Loucy (cell line): Measurements from ENCODE around the gene COMMD1.

ENCODE experiments used
- H2AFZ ChIP-seq: fragments of 200-600 bp; sonication (generic); 2 replicates; pipeline ENCODE4 v1.6.0; 2016; ENCODE audit warnings: antibody characterized with exemption, mild to moderate bottlenecking, low read length, moderate library complexity
- H3F3A ChIP-seq: fragments of 200-600 bp; 2 replicates; pipeline ENCODE4 v1.6.0; 2016; ENCODE audit warnings: antibody characterized with exemption, low read depth, mild to moderate bottlenecking
- H3K27me3 ChIP-seq: fragments of 200-600 bp; sonication (generic); 2 replicates; pipeline ENCODE4 v1.6.1; 2014; ENCODE audit warnings: low read length, mild to moderate bottlenecking; ENCODE audit not compliant: insufficient read depth, poor library complexity, severe bottlenecking
- H3K36me3 ChIP-seq: fragments of 200-600 bp; sonication (generic); 2 replicates; pipeline ENCODE4 v1.6.1; 2016; ENCODE audit warnings: low read length; ENCODE audit not compliant: insufficient read depth
- H3K4me1 ChIP-seq: fragments of 200-600 bp; sonication (generic); 2 replicates; pipeline ENCODE4 v1.5.1; 2014; ENCODE audit warnings: low read length, mild to moderate bottlenecking; ENCODE audit not compliant: insufficient read depth, poor library complexity, severe bottlenecking
- H3K4me2 ChIP-seq: fragments of 200-600 bp; sonication (generic); 2 replicates; pipeline ENCODE4 v1.6.0; 2014; ENCODE audit warnings: antibody characterized with exemption, low read length, low read depth, mild to moderate bottlenecking; ENCODE audit not compliant: poor library complexity, severe bottlenecking
- H3K4me3 ChIP-seq: fragments of 200-600 bp; sonication (generic); 2 replicates; pipeline ENCODE4 v1.5.1; 2014; ENCODE audit warnings: low read length, mild to moderate bottlenecking, mixed read lengths; ENCODE audit not compliant: poor library complexity, severe bottlenecking
- H3K79me2 ChIP-seq: fragments of 200-600 bp; sonication (generic); 2 replicates; pipeline ENCODE4 v1.6.1; 2014; ENCODE audit warnings: low read length; ENCODE audit not compliant: insufficient read depth
- H3K9ac ChIP-seq: fragments of 200-600 bp; sonication (generic); 2 replicates; pipeline ENCODE4 v1.6.0; 2014; ENCODE audit warnings: mild to moderate bottlenecking, low read depth, low read length, moderate library complexity; ENCODE audit not compliant: poor library complexity, severe bottlenecking
- H3K9me2 ChIP-seq: fragments of 200-600 bp; sonication (generic); replicated peaks from 2 replicates; pipeline ENCODE4 v1.6.1; 2016; ENCODE audit warnings: low read depth, low read length, mixed read lengths
- H3K9me3 ChIP-seq: fragments of 200-600 bp; sonication (generic); 2 replicates; pipeline ENCODE4 v1.6.1; 2014; ENCODE audit warnings: mild to moderate bottlenecking, antibody characterized with exemption, low read length, low read depth; ENCODE audit not compliant: insufficient read depth
- H4K20me1 ChIP-seq: fragments of 200-600 bp; sonication (generic); 2 replicates; pipeline ENCODE4 v1.6.0; 2014; ENCODE audit warnings: antibody characterized with exemption, low read length, mild to moderate bottlenecking; ENCODE audit not compliant: insufficient read depth, poor library complexity, severe bottlenecking
- EZH2phosphoT487 ChIP-seq: fragments of 200-600 bp; IDR thresholded peaks from 2 replicates; pipeline ENCODE4 v1.6.1; 2018; ENCODE audit warnings: antibody characterized with exemption, mild to moderate bottlenecking, moderate library complexity, borderline replicate concordance
- TF ChIP-seq, protein P1 (sequence below): fragments of 200-600 bp; sonication (generic); conservative IDR thresholded peaks from 2 replicates; pipeline ENCODE4 v1.5.1; 2014; ENCODE audit warnings: mild to moderate bottlenecking, antibody characterized with exemption, low read length

COMMD1 gene

DNA sequence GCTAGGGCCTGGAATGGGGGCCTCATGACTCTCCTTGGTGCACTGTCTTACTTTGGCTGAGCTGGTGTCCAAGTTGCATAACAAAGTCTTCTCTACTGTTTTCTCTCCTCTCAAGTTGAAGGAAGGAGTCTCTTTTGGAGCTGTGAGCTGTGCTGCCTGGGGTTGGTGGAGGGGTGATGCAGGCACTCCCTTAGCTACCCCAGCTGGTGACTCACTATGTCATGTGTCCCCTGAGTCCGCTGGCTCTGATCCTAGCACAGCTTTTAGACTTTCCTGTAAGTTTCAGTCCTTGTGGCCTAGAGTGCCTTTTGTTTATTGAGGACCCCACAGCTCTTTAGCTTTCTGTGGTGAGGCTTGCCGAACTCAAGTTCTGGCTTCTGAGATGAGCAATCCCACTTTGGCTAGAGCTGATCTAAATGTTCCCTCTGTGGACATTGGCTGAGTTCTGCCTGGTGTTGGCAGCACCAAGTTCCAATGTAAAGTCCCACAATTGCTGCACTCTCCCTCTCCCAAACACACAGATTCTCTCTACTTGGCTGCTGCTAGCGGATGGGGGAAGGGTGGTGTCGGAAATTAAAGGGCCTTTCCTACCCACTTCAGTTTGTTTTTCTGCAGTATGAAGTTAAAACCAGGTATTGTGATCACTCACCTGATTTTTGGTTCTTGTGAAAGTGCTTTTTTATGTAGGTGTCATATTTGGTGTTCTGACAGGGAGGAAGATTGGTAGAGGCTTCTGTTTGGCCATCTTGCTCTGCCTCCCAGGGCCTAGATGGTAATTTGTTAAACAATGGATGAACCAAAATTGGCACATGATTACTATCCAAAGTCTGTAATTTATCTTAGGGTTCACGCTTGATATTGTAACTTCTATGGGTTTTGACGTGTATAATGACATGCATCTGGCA lies 83.2 kb downstream of the COMMD1 start:
- Histone ChIP-seq H2AFZ (no peak overlapping the region), H3K9me3 (no peaks in the 10 kb centered on the region), H3K27me3 (no peaks in the 10 kb centered on the region), H3K79me2 (peaks cover 20% of the 10 kb centered on the region; the same call in 1 of the 2 replicates), H4K20me1 (no peaks in the 10 kb centered on the region), H3K4me1 (peaks cover 4% of the 10 kb centered on the region), H3K4me2 (no peak overlapping the region), H3K4me3 (no peak overlapping the region), H3K9ac (no peak overlapping the region), H3K36me3 (no peaks in the 10 kb centered on the region), H3K9me2 (no peaks in the 10 kb centered on the region), H3F3A (no peaks in the 10 kb centered on the region)
- TF ChIP-seq EZH2phosphoT487 = no peak
- TF ChIP-seq, protein P1, sequence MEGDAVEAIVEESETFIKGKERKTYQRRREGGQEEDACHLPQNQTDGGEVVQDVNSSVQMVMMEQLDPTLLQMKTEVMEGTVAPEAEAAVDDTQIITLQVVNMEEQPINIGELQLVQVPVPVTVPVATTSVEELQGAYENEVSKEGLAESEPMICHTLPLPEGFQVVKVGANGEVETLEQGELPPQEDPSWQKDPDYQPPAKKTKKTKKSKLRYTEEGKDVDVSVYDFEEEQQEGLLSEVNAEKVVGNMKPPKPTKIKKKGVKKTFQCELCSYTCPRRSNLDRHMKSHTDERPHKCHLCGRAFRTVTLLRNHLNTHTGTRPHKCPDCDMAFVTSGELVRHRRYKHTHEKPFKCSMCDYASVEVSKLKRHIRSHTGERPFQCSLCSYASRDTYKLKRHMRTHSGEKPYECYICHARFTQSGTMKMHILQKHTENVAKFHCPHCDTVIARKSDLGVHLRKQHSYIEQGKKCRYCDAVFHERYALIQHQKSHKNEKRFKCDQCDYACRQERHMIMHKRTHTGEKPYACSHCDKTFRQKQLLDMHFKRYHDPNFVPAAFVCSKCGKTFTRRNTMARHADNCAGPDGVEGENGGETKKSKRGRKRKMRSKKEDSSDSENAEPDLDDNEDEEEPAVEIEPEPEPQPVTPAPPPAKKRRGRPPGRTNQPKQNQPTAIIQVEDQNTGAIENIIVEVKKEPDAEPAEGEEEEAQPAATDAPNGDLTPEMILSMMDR = no peak

DNA sequence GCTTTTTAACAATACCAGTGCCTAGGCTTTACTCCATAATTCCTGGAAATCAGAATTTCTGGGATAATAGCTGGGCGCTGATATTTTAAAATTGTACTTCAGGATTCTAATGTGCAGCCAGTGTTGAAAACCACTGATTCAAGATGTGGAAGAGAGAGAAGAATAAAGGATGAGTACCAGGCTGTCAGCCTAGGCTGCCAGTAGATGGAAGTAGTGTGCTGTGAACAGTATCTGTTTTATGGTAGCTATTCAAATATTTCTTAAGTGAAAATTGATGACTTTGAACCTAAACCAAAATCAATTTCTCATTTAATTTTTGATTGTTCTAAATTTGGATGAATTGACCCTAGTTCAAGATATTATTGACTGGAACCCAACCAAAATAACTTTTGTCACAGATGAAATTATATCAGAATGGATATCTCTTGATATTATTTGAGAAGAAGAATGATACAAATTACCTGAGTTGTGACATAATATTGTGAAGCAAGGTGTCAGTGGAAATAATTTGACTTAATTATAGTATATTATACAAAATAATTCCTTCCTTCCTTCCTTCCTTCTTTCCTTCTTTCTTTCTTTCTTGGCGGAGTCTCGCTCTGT lies 88.0 kb downstream of the COMMD1 start:
- no peaks in the 10 kb centered on the region for H3K9me3 ChIP-seq
- no peak overlapping the region for H3K4me2 ChIP-seq
- TF ChIP-seq, protein P1 = peak; percentile 96
- no peak for TF ChIP-seq EZH2phosphoT487
- H3K27me3 ChIP-seq = no peaks in the 10 kb centered on the region
- no peak overlapping the region for H3K4me3 ChIP-seq
- no peaks in the 10 kb centered on the region for H3K9me2 ChIP-seq
- peaks cover 68% of the 10 kb centered on the region for H3K79me2 ChIP-seq
- H3F3A ChIP-seq = no peaks in the 10 kb centered on the region
- no peak overlapping the region for H3K9ac ChIP-seq
- peaks cover 41% of the 10 kb centered on the region for H3K4me1 ChIP-seq
- H4K20me1 ChIP-seq = no peaks in the 10 kb centered on the region
- H3K36me3 ChIP-seq = no peaks in the 10 kb centered on the region
- no peak overlapping the region for H2AFZ ChIP-seq

DNA sequence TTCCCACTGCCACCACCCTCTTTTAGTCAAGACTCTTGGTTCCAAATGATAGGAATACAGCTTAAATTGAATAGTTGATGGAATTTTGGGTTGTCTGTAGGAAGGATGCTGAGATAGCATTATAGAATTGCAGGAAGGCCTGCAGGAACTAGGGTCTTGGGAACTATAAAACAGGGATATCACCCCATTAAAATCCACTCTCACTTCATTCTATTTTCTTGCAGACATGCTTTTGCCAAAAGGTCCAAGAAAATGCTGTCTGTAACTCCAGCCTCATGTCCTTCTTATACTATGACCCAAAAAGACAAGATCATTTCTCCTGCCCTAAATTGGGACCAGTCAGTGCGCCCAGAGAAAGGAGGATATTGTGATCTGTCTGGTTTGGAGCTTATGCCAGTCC lies 89.1 kb downstream of the COMMD1 start:
- H3K4me1 ChIP-seq = peaks cover 41% of the 10 kb centered on the region
- H2AFZ ChIP-seq = no peak overlapping the region
- H3K4me2 ChIP-seq = peak overlapping the region; percentile 67
- no peaks in the 10 kb centered on the region for H3K9me2 ChIP-seq
- H3K4me3 ChIP-seq = peak overlapping the region; percentile 40
- H4K20me1 ChIP-seq = no peaks in the 10 kb centered on the region
- H3K27me3 ChIP-seq = no peaks in the 10 kb centered on the region
- peaks cover 74% of the 10 kb centered on the region for H3K79me2 ChIP-seq
- TF ChIP-seq, protein P1 = no peak
- no peak for TF ChIP-seq EZH2phosphoT487
- peak overlapping the region; percentile 48 for H3K9ac ChIP-seq
- H3K9me3 ChIP-seq = no peaks in the 10 kb centered on the region
- no peaks in the 10 kb centered on the region for H3F3A ChIP-seq
- H3K36me3 ChIP-seq = no peaks in the 10 kb centered on the region
